ENCODE data around the gene AREL1.

The AREL1 gene

GRCh38 chr14:74641601-74642391 lies 71.1 kb downstream of the AREL1 start:
- DNase-seq = no peak
- H3K27ac ChIP-seq = no peak overlapping the region
- in situ Hi-C loops (cut with HindIII; ENCODE audit: low pct_ligation_motif_present, low sequenced_read_pairs) = no loop called here
- H3K4me3 ChIP-seq (ENCODE audit: low read depth, low read length) = no peak overlapping the region
- TF ChIP-seq, protein P1, sequence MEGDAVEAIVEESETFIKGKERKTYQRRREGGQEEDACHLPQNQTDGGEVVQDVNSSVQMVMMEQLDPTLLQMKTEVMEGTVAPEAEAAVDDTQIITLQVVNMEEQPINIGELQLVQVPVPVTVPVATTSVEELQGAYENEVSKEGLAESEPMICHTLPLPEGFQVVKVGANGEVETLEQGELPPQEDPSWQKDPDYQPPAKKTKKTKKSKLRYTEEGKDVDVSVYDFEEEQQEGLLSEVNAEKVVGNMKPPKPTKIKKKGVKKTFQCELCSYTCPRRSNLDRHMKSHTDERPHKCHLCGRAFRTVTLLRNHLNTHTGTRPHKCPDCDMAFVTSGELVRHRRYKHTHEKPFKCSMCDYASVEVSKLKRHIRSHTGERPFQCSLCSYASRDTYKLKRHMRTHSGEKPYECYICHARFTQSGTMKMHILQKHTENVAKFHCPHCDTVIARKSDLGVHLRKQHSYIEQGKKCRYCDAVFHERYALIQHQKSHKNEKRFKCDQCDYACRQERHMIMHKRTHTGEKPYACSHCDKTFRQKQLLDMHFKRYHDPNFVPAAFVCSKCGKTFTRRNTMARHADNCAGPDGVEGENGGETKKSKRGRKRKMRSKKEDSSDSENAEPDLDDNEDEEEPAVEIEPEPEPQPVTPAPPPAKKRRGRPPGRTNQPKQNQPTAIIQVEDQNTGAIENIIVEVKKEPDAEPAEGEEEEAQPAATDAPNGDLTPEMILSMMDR (IDR thresholded peaks at IDR 0.05; ENCODE audit: low read depth, low read length, missing control alignments) = no peak
- no peaks in the 10 kb centered on the region for H3K36me3 ChIP-seq (replicated peaks)
- no peaks in the 10 kb centered on the region for H3K27me3 ChIP-seq (replicated peaks)

- Histone ChIP-seq H3K27ac (no peak overlapping the region), H3K36me3 (replicated peaks) (no peaks in the 10 kb centered on the region), H3K4me3 (ENCODE audit: low read depth, low read length) (no peak overlapping the region), H3K27me3 (replicated peaks) (no peaks in the 10 kb centered on the region)
- TF ChIP-seq, protein P1 (IDR thresholded peaks at IDR 0.05; ENCODE audit: low read depth, low read length, missing control alignments) = no peak
- in situ Hi-C loops (cut with HindIII; ENCODE audit: low pct_ligation_motif_present, low sequenced_read_pairs) = no loop called here
- DNase-seq = no peak
These were observed 73.9 kb downstream of the AREL1 start for GRCh38 chr14:74638966-74639365.

DNA sequence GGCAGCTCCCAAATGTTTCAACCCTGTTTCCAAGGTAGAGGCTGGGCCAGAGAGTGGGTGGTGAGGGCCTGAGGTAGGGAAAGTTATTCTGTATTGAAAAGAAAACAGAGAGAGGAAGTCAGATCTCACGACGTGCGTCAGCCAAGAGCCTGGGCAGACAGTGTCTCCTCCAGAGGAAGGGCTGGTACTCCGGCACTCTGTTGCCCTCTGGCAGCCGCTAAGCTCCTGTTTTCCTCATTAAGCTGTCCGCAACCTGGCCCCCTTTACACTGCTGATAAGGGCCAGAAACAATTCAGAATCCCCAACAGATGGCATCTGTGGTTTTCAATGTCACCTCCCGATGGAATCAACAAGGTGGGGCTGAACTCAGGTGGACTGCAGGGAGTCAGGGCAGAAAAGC lies 74.8 kb downstream of the AREL1 start:
- Histone ChIP-seq H3K36me3 (replicated peaks) (no peaks in the 10 kb centered on the region), H3K27me3 (replicated peaks) (no peaks in the 10 kb centered on the region), H3K4me3 (ENCODE audit: low read depth, low read length) (no peak overlapping the region), H3K27ac (peak overlapping the region; percentile 31)
- in situ Hi-C loops (cut with HindIII; ENCODE audit: low pct_ligation_motif_present, low sequenced_read_pairs) = no loop called here
- peak; percentile 42 for DNase-seq
- TF ChIP-seq, protein P1 (IDR thresholded peaks at IDR 0.05; ENCODE audit: low read depth, low read length, missing control alignments) = no peak

DNA sequence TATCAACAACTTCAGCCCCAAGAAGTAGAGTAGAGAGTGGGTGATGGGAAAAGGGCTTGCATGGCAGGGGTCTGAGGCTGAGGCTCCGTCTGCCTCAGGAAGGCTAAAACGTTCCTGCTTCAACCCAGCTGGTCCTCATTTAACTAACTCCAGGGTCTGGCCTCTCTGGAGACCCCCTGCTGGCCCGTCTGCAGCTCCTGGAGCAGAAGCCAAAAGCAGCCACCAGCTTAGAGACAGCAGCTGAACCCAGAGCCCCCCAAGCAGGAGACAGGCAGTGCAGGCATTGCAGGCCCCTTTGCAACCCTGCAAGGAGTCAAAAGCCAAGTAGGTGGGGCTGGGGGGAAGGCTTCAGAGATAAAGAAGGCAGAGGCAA lies 75.7 kb downstream of the AREL1 start:
- Histone ChIP-seq H3K36me3 (replicated peaks) (no peaks in the 10 kb centered on the region), H3K27ac (peak overlapping the region; percentile 74), H3K4me3 (ENCODE audit: low read depth, low read length) (no peak overlapping the region), H3K27me3 (replicated peaks) (no peaks in the 10 kb centered on the region)
- TF ChIP-seq, protein P1 (IDR thresholded peaks at IDR 0.05; ENCODE audit: low read depth, low read length, missing control alignments) = no peak
- DNase-seq = no peak
- in situ Hi-C loops (cut with HindIII; ENCODE audit: low pct_ligation_motif_present, low sequenced_read_pairs) = no loop called here

- in situ Hi-C loops (cut with HindIII; ENCODE audit: low pct_ligation_motif_present, low sequenced_read_pairs) = no loop called here
- Histone ChIP-seq H3K4me3 (ENCODE audit: low read depth, low read length) (no peak overlapping the region), H3K27me3 (replicated peaks) (no peaks in the 10 kb centered on the region), H3K36me3 (replicated peaks) (no peaks in the 10 kb centered on the region), H3K27ac (peak overlapping the region; percentile 74)
- no peak for DNase-seq
- TF ChIP-seq, protein P1 (IDR thresholded peaks at IDR 0.05; ENCODE audit: low read depth, low read length, missing control alignments) = no peak
These were observed 76.3 kb downstream of the AREL1 start for GRCh38 chr14:74636424-74637177.

Measured in brain microvascular endothelial cell (primary cell).